ENCODE data around the gene PACSIN2.

DNA sequence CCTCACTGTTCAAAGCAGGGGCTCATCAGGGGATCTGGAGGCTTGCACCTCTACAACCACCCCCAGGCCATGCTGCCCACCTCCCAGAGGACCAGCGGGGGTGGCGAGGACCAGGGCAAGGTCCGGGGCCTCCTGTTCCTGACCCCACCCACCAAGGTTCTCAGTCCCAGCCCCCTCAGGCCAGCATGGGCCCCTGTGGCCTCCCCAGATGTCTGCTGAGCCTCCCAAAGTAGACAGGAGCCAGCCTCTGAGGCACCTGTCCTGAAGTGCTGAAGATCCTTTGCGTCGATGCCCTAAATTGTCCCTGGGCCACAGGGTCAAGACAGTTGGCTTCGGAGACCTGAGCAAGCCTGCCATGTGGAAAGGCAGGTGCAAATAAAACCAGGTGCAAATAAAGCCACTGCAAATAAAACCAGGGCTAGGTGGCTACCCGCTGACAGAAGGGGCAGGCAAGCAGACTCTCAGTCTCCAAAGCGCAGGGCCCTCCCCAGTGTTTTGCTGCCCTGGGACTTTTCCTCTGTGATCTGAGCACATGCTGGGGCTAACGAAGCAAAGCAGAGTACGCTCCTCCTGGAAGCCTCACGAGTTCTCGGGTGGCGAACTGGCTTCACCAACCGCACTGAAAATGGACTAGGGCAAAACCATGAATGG, 135.5 kb downstream of the PACSIN2 start:
- TF ChIP-seq, protein P1, sequence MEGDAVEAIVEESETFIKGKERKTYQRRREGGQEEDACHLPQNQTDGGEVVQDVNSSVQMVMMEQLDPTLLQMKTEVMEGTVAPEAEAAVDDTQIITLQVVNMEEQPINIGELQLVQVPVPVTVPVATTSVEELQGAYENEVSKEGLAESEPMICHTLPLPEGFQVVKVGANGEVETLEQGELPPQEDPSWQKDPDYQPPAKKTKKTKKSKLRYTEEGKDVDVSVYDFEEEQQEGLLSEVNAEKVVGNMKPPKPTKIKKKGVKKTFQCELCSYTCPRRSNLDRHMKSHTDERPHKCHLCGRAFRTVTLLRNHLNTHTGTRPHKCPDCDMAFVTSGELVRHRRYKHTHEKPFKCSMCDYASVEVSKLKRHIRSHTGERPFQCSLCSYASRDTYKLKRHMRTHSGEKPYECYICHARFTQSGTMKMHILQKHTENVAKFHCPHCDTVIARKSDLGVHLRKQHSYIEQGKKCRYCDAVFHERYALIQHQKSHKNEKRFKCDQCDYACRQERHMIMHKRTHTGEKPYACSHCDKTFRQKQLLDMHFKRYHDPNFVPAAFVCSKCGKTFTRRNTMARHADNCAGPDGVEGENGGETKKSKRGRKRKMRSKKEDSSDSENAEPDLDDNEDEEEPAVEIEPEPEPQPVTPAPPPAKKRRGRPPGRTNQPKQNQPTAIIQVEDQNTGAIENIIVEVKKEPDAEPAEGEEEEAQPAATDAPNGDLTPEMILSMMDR (IDR thresholded peaks at IDR 0.05; ENCODE audit: insufficient read depth, low read depth, low read length) = no peak
- no peak for TF ChIP-seq EZH2 (IDR thresholded peaks at IDR 0.05; ENCODE audit: insufficient read depth, low read length)

All from astrocyte (in vitro differentiated cells and primary cell).